Measurements from ENCODE around the gene ZCRB1.

- TF ChIP-seq POU6F1 (CRISPR knock-in tag; IDR thresholded peaks at IDR 0.05; ENCODE audit: borderline replicate concordance, low read depth): no peak
- TF ChIP-seq ZC3H10 (CRISPR knock-in tag; IDR thresholded peaks at IDR 0.05): no peak
- TF ChIP-seq TCF4 (CRISPR knock-in tag; IDR thresholded peaks at IDR 0.05; ENCODE audit: borderline replicate concordance): no peak
- no peak for TF ChIP-seq GLIS3 (CRISPR knock-in tag; IDR thresholded peaks at IDR 0.05)
- TF ChIP-seq BACH2 (CRISPR knock-in tag; IDR thresholded peaks at IDR 0.05; ENCODE audit: borderline replicate concordance): no peak
- no peak for TF ChIP-seq PPARA (CRISPR knock-in tag; IDR thresholded peaks at IDR 0.05; ENCODE audit: borderline replicate concordance)
- no peak for TF ChIP-seq ZNF565 (CRISPR knock-in tag; conservative IDR thresholded peaks at IDR 0.05; ENCODE audit: low read depth)
- TF ChIP-seq ZFP30 (CRISPR knock-in tag; IDR thresholded peaks at IDR 0.05): no peak
- TF ChIP-seq CREB5 (CRISPR knock-in tag; IDR thresholded peaks at IDR 0.05; ENCODE audit: low read depth): no peak
- no peak for TF ChIP-seq CSRNP3 (CRISPR knock-in tag; IDR thresholded peaks at IDR 0.05)
- TF ChIP-seq PATZ1 (CRISPR knock-in tag; IDR thresholded peaks at IDR 0.05; ENCODE audit: borderline replicate concordance): no peak
- no peak for TF ChIP-seq ZFP3 (CRISPR knock-in tag; IDR thresholded peaks at IDR 0.05)
These were observed 59.2 kb downstream of the ZCRB1 start for GRCh38 chr12:42266579-42267230.
